Measurements from ENCODE around the gene S100B. TPM values are rescaled to one million over a fixed set of nuclear protein-coding genes. Genes with fewer than 3 reads are reported as not detected.

The S100B gene
- total and polyA plus RNA-seq, 2 of the 13 experiments (the other 11 are each of a cell fraction or from before 2014, with no cell fraction given): not detected

GRCh38 chr21:46635324-46636180 is 30.7 kb upstream of the S100B start, which contains the start of gene PRMT2 (continued):
- TF ChIP-seq ZNF678 (CRISPR knock-in tag; IDR thresholded peaks at IDR 0.05) (no peak; the same call in 1 of the 2 replicates), ZNF383 (CRISPR knock-in tag; IDR thresholded peaks at IDR 0.05; ENCODE audit: borderline replicate concordance) (peak; percentile 79; the same call in 1 of the 2 replicates), DRAP1 (CRISPR knock-in tag; IDR thresholded peaks at IDR 0.05) (peak; percentile 74), THAP8 (CRISPR knock-in tag; IDR thresholded peaks at IDR 0.05; ENCODE audit: borderline replicate concordance) (no peak; the same call in 1 of the 2 replicates), ZNF562 (CRISPR knock-in tag; IDR thresholded peaks at IDR 0.05; ENCODE audit: borderline replicate concordance) (no peak), ZNF367 (CRISPR knock-in tag; IDR thresholded peaks at IDR 0.05; ENCODE audit: borderline replicate concordance) (no peak), ZNF784 (CRISPR knock-in tag; IDR thresholded peaks at IDR 0.05; ENCODE audit: borderline replicate concordance) (no peak; the same call in 1 of the 2 replicates), ZBED4 (CRISPR knock-in tag; IDR thresholded peaks at IDR 0.05; ENCODE audit: borderline replicate concordance) (no peak), REST (IDR thresholded peaks at IDR 0.05; ENCODE audit: borderline replicate concordance in 1 of 2, low read depth in 1 of 2, low read length in 2 of 2) (peak in 1 of 2 experiments; percentile 34; a peak in 1 of 4 replicates), CEBPZ (IDR thresholded peaks at IDR 0.05; ENCODE audit: low read length) (no peak), SRSF1 (optimal IDR thresholded peaks at IDR 0.05; ENCODE audit: low read depth, low read length) (peak; percentile 79), SALL2 (CRISPR knock-in tag; IDR thresholded peaks at IDR 0.05) (peak; percentile 48; the same call in 1 of the 2 replicates)

Data from HepG2 (cell line).